Activated CD4-positive, alpha-beta T cell treated with anti-CD3 and anti-CD28 coated beads, Interleukin-2, amount 10 ng/mL, durations not matched to agents 7 days and 5 days (primary cell): Measurements from ENCODE around the gene PTPRN2. TPM values are rescaled to one million over a fixed set of nuclear protein-coding genes. Genes with fewer than 3 reads are reported as not detected.
"Not testable (repeated sequence)": the region's sequence is repeated elsewhere in the genome, so short reads cannot be mapped to it uniquely, and the experiment has no call there.

Source experiments
- CTCF ChIA-PET: fragments of 350-600 bp; sonication (Branson Sonifier 250); formaldehyde crosslinking; loops from one replicate; lab custom pipeline; 2021; ENCODE audit warnings: antibody characterized with exemption; lab: Charles Lee
- POLR2A ChIA-PET: fragments of 350-600 bp; sonication (Branson Sonifier 250); formaldehyde crosslinking; loops from one replicate; lab custom pipeline; 2021; ENCODE audit warnings: antibody characterized with exemption; lab: Charles Lee
- DNase-seq: peaks from one replicate; pipeline ENCODE4 v3.0.0-alpha.2; 2020
- H3K27ac Mint-ChIP-seq: one replicate; pipeline ENCODE4 v1.8.0; 2021; ENCODE audit warnings: mild to moderate bottlenecking, moderate library complexity, mixed read lengths
- H3K27me3 Mint-ChIP-seq: one replicate; pipeline ENCODE4 v1.8.0; 2021; ENCODE audit warnings: mixed read lengths
- H3K36me3 Mint-ChIP-seq: one replicate; pipeline ENCODE4 v1.8.0; 2021; ENCODE audit warnings: low read depth, mixed read lengths
- H3K4me1 Mint-ChIP-seq: one replicate; pipeline ENCODE4 v1.8.0; 2021; ENCODE audit warnings: mixed read lengths
- H3K4me3 Mint-ChIP-seq: one replicate; pipeline ENCODE4 v1.8.0; 2021; ENCODE audit warnings: mild to moderate bottlenecking, moderate library complexity, mixed read lengths
- H3K9me3 Mint-ChIP-seq: one replicate; pipeline ENCODE4 v1.8.0; 2021; ENCODE audit warnings: mixed read lengths
- total RNA-seq, 2 experiments: library from RNA; stranded (reverse); gene quantifications; one replicate each; pipeline ENCODE4 v1.2.3, GENCODE V29; 2021

PTPRN2 gene
- total RNA-seq, 2 experiments from 2014 or later: 2.6 to 2.7 TPM

- Mint-ChIP-seq H3K4me1 (peaks cover 12% of the 10 kb centered on the region), H3K27me3 (no peaks in the 10 kb centered on the region), H3K36me3 (peaks cover 5% of the 10 kb centered on the region), H3K9me3 (peaks cover 22% of the 10 kb centered on the region), H3K4me3 (no peak overlapping the region), H3K27ac (no peak overlapping the region)
- ChIA-PET CTCF (no interaction called here), POLR2A (no interaction called here)
- no peak for DNase-seq
Measured at GRCh38 chr7:157928171-157928794, 659.3 kb downstream of the PTPRN2 start.

- no peak overlapping the region for H3K4me3 Mint-ChIP-seq
- CTCF ChIA-PET: no interaction called here
- H3K36me3 Mint-ChIP-seq: peaks cover 3% of the 10 kb centered on the region
- no peak overlapping the region for H3K27ac Mint-ChIP-seq
- peaks cover 17% of the 10 kb centered on the region for H3K9me3 Mint-ChIP-seq
- H3K27me3 Mint-ChIP-seq: no peaks in the 10 kb centered on the region
- peaks cover 12% of the 10 kb centered on the region for H3K4me1 Mint-ChIP-seq
- no peak for DNase-seq
- POLR2A ChIA-PET: no interaction called here
Measured at GRCh38 chr7:157927313-157927925, 660.2 kb downstream of the PTPRN2 start.

DNA sequence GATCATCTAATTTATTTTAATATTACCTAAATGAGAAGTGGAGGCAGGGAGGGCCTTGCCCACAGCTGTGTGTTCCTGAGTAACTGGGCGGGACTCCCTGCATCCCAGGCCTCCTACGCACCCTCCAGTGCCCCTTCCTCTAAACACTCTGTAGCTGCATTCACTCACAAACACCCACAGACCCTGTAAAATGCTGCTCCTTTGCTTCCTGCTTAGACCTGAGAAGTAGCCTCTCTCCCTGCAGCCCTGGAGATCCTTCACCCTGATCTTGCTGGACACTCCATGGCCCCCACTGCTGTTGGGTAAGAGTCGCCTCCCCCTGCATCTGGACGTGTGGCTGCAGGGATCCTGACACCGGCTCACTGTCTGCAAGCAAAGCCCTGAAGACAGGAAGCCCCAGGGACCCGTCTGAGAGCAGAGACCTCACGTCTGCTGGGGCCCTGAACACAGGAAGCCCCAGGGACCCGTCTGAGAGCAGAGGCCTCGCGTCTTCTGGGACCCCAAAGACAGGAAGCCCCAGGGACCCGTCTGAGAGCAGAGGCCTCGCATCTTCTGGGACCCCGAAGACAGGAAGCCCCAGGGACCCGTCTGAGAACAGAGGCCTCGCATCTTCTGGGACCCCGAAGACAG lies 661.0 kb downstream of the PTPRN2 start:
- ChIA-PET CTCF (no interaction called here), POLR2A (no interaction called here)
- H3K27ac Mint-ChIP-seq: no peak overlapping the region

GRCh38 chr7:157926107-157926506 lies 661.5 kb downstream of the PTPRN2 start:
- H3K4me1 Mint-ChIP-seq: peaks cover 12% of the 10 kb centered on the region
- no peak overlapping the region for H3K4me3 Mint-ChIP-seq
- H3K9me3 Mint-ChIP-seq: peaks cover 4% of the 10 kb centered on the region
- POLR2A ChIA-PET: no interaction called here
- no peak overlapping the region for H3K27ac Mint-ChIP-seq
- DNase-seq: no peak
- no peaks in the 10 kb centered on the region for H3K36me3 Mint-ChIP-seq
- no peaks in the 10 kb centered on the region for H3K27me3 Mint-ChIP-seq
- CTCF ChIA-PET: no interaction called here

More for the DNA sequence above, 661.0 kb downstream of the PTPRN2 start:
- Mint-ChIP-seq H3K4me3 (no peak overlapping the region), H3K4me1 (peaks cover 12% of the 10 kb centered on the region), H3K27me3 (no peaks in the 10 kb centered on the region), H3K36me3 (no peaks in the 10 kb centered on the region), H3K9me3 (peaks cover 9% of the 10 kb centered on the region)
- no peak for DNase-seq

- DNase-seq: no peak
- Mint-ChIP-seq H3K4me3 (no peak overlapping the region), H3K36me3 (no peaks in the 10 kb centered on the region), H3K27me3 (no peaks in the 10 kb centered on the region), H3K27ac (no peak overlapping the region), H3K9me3 (peaks cover 4% of the 10 kb centered on the region), H3K4me1 (peaks cover 12% of the 10 kb centered on the region)
- ChIA-PET CTCF (no interaction called here), POLR2A (no interaction called here)
Measured at GRCh38 chr7:157925383-157925875, 662.2 kb downstream of the PTPRN2 start.

DNA sequence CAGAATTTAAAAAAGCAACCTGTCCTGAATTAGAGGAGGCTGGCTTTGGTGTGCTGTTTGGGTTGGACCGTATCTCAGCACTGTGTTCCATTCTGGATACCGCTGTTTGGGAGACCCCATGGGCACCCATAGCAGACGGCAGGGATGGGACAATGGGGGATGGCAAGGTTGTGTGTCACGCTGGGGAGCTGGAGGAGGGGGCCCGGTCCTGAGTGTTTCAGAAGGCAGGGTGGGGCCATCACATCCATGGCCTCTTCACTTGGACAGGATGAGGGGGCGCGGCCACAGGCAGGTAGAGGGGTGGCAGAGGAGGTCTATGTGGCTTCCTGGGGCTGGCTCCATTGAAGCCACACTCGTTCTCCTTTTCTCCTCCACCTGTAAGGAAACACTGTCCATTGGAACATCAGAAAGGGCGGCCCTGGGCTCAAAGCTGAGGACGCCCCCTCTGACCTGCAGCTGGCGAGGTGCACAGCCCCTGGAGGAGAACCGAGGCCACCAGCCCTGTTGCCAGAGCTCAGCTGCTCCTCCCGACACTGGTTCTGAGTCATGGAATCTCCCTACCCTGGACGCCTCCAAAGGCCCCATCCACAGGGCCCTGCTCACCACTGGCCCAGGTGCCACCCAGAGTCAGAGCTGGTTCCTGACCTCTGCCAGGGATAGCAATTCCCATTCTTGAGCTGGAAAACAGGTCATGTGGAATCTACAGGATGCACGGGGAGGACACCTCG lies 663.6 kb downstream of the PTPRN2 start:
- Mint-ChIP-seq H3K9me3 (peaks cover 4% of the 10 kb centered on the region), H3K36me3 (no peaks in the 10 kb centered on the region), H3K4me1 (peaks cover 12% of the 10 kb centered on the region), H3K27me3 (no peaks in the 10 kb centered on the region), H3K27ac (no peak overlapping the region), H3K4me3 (no peak overlapping the region)
- DNase-seq: no peak
- ChIA-PET CTCF (no interaction called here), POLR2A (no interaction called here)

DNA sequence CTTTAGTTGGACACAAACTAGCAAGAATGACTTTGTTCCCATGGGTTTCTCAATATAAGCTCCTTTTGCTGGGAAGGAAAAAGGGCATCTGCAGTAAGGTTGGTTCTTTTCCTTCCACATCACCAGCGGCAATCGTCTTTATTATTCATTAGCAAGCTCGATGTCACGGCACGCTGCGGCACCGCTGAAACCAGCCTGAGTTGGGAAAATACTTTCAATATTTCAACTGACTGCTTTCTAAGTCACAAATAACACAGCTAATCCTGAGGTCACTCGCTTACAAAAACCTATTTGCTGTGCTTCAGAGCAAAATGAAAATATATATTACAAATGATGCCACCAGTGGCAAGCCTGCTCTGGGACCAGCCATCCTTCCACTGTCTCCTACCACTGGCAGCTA lies 665.0 kb downstream of the PTPRN2 start:
- no peak overlapping the region for H3K27ac Mint-ChIP-seq

GRCh38 chr7:157918326-157919080 lies 669.1 kb downstream of the PTPRN2 start:
- H3K27ac Mint-ChIP-seq: no peak overlapping the region
- CTCF ChIA-PET: no interaction called here

More for the DNA sequence above, 665.0 kb downstream of the PTPRN2 start:
- peaks cover 4% of the 10 kb centered on the region for H3K9me3 Mint-ChIP-seq
- POLR2A ChIA-PET: no interaction called here
- H3K4me3 Mint-ChIP-seq: no peak overlapping the region
- H3K36me3 Mint-ChIP-seq: no peaks in the 10 kb centered on the region
- CTCF ChIA-PET: no interaction called here
- H3K4me1 Mint-ChIP-seq: peaks cover 12% of the 10 kb centered on the region
- no peaks in the 10 kb centered on the region for H3K27me3 Mint-ChIP-seq
- no peak for DNase-seq

DNA sequence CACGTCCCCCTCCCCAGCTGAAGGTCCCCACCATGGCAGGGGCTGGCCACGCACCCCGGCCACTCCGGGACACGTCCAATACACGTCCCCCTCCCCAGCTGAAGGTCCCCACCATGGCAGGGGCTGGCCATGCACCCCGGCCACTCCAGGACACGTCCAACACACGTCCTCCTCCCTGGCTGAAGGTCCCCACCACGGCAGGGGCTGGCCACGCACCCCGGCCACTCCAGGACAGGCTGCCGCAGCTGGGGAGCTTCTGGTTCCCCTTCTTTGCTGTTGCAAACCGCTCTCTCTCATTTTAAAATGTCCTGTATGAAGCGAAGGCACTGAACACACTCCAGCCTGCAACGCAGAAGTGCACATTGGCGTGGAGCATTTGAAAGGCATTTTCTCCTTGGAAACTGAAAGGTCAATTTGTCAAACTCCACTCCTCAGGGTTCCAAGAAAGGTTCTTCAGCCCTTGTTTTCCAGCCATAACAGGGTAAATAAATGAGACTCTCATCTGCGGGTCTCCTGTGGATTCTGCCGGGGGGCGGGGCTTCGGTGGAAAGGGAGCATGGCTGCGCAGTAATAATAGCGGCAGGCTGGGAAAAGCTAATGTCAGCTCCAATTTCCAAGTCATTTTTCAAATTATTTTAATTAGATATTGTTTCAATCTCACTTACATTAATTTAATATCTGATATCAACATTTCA lies 670.5 kb downstream of the PTPRN2 start:
- H3K9me3 Mint-ChIP-seq: peaks cover 12% of the 10 kb centered on the region
- peaks cover 3% of the 10 kb centered on the region for H3K27me3 Mint-ChIP-seq
- no peak for DNase-seq
- no peaks in the 10 kb centered on the region for H3K36me3 Mint-ChIP-seq
- no peak overlapping the region for H3K27ac Mint-ChIP-seq
- ChIA-PET CTCF (no interaction called here), POLR2A (no interaction called here)
- no peak overlapping the region for H3K4me3 Mint-ChIP-seq
- H3K4me1 Mint-ChIP-seq: no peaks in the 10 kb centered on the region

More at GRCh38 chr7:157918326-157919080, 669.1 kb downstream of the PTPRN2 start:
- H3K4me1 Mint-ChIP-seq: no peaks in the 10 kb centered on the region
- H3K9me3 Mint-ChIP-seq: peaks cover 8% of the 10 kb centered on the region
- POLR2A ChIA-PET: no interaction called here
- H3K36me3 Mint-ChIP-seq: no peaks in the 10 kb centered on the region
- no peak overlapping the region for H3K4me3 Mint-ChIP-seq
- H3K27me3 Mint-ChIP-seq: no peaks in the 10 kb centered on the region
- no peak for DNase-seq

DNA sequence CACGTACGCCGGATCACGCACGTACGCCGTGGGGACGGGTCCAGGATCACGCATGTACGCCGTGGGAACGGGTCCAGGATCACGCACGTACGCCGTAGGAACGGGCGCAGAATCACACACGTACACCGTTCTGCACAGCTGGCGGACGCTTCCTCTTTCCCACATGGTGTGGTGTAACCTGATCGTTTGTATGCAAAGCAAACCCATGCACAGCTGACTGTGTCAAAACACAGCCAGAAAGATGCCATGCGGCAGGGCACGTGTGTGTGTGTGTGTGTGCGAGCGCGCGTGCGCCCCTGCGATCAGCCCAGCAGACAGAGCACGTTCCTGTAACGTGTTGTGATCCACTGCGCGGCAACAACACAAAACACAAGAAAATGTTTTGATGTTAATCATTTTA lies 677.2 kb downstream of the PTPRN2 start:
- Mint-ChIP-seq H3K9me3 (peaks cover 11% of the 10 kb centered on the region), H3K27me3 (peaks cover 3% of the 10 kb centered on the region), H3K4me3 (no peak overlapping the region), H3K27ac (no peak overlapping the region), H3K36me3 (no peaks in the 10 kb centered on the region), H3K4me1 (no peaks in the 10 kb centered on the region)
- DNase-seq: no peak
- ChIA-PET CTCF (no interaction called here), POLR2A (no interaction called here)

GRCh38 chr7:157910045-157910444 lies 677.6 kb downstream of the PTPRN2 start:
- DNase-seq, H3K9me3 Mint-ChIP-seq, H3K27ac Mint-ChIP-seq, H3K4me1 Mint-ChIP-seq, H3K36me3 Mint-ChIP-seq, POLR2A ChIA-PET, CTCF ChIA-PET, H3K27me3 Mint-ChIP-seq, H3K4me3 Mint-ChIP-seq: not testable (repeated sequence)

- ChIA-PET POLR2A (no interaction called here), CTCF (no interaction called here)
- peaks cover 3% of the 10 kb centered on the region for H3K27me3 Mint-ChIP-seq
- H3K4me1 Mint-ChIP-seq: peaks cover 7% of the 10 kb centered on the region
- no peaks in the 10 kb centered on the region for H3K36me3 Mint-ChIP-seq
- no peak for DNase-seq
- H3K27ac Mint-ChIP-seq: no peak overlapping the region
- peaks cover 7% of the 10 kb centered on the region for H3K9me3 Mint-ChIP-seq
- H3K4me3 Mint-ChIP-seq: no peak overlapping the region
Measured at GRCh38 chr7:157909370-157909769, 678.3 kb downstream of the PTPRN2 start.
